ENCODE results near the gene PIGP.
"Not testable (repeated sequence)": the region's sequence is repeated elsewhere in the genome, so short reads cannot be mapped to it uniquely, and the experiment has no call there.

PIGP gene

DNA sequence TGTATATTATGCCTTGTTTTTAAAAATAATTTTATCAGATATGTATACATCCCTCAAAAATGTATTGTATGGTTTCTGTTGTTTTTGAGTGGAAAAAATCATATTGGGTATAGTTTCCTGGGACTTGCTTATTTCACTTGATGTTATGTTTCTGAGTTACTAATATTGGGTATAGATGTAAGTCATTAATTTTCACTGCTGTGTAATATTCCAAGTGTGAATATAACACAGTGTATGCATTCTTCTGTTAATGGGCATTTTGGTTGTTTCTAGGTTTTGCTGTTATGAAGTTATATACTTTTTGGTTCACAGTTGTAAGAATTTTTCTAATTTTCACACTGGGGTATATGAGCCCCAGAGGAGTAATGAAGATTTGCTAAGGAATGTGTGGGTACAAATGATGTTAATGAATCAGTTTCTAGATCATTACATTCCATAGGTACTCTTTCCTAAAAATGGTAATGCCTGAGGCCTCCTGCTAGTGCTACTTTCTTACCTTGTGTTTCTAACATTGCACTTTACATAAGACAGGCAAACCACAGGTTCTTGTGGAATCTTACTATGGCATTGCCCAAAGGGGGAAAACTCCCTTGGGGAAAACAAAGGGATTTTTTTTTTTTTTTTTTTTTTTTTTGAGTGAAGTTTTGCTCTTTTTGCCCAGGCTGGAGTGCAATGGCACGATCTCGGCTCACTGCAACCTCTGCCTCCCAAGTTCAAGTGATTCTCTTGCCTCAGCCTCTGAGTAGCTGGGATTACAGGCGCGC lies 3.4 kb upstream of the PIGP start:
- DNase-seq (ENCODE audit: low spot score), result no peak

DNA sequence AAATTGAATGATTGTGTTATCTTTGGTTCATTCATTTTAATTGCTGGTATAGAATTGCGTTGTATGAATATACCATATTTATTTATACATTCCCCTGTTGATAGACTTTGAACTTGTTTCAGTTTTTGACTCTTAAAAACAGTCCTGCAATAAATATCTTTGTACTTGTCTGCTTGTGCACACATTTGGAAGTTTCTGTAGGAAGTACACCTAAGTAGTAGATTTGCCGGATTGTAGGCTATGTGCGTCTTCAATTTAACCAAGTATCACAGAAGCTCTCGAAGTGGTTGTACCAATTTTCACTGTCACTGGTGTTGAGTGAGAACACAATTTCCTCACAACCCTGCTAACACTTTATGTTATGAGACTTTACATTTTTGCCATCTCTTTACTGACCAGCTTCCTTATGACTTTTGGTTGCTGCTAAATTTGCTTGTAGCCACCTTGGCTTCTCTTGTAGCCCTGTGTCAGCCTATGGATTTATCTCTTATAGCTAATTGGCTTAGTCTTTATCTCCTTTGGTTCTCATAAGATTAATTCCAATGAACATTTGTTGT lies 2.4 kb upstream of the PIGP start:
- DNase-seq (ENCODE audit: low spot score), result no peak

DNA sequence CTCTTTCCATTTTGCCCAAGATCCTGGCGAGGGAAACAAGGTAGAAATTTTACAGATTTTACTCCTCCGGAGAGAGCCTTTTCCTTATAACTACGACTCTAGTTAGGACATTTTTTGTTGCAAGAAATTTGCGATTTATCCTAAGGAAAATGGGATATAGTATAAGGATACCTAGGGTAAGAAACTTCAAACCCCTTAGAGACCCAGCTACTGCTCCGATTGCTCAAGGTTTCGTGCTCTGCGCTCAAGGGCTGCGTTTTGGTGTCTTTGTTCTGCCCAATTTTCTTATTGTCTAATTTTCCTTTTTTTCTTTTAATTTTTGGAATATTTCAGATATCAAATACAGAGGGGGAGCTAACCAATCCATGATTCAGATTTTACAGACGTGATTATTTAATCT lies 1.7 kb upstream of the PIGP start:
- DNase-seq (ENCODE audit: low spot score), result no peak

DNA sequence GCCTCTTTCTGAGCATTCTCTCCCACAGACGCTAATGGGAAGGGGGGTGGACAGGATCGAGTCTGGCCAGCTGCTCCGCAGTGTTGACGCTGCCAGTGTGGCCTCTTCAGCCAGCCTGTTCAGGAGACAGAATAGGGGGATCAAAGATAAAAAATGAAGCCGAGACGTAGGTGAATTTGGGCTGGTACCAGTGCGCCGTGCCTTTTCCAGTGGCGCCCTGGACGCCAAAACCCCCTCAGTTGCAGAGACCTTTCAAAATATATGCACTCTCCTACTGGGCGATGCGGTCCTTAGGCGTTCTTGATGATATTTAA lies 1.3 kb upstream of the PIGP start:
- peak; percentile 8 for DNase-seq (ENCODE audit: low spot score)

DNA sequence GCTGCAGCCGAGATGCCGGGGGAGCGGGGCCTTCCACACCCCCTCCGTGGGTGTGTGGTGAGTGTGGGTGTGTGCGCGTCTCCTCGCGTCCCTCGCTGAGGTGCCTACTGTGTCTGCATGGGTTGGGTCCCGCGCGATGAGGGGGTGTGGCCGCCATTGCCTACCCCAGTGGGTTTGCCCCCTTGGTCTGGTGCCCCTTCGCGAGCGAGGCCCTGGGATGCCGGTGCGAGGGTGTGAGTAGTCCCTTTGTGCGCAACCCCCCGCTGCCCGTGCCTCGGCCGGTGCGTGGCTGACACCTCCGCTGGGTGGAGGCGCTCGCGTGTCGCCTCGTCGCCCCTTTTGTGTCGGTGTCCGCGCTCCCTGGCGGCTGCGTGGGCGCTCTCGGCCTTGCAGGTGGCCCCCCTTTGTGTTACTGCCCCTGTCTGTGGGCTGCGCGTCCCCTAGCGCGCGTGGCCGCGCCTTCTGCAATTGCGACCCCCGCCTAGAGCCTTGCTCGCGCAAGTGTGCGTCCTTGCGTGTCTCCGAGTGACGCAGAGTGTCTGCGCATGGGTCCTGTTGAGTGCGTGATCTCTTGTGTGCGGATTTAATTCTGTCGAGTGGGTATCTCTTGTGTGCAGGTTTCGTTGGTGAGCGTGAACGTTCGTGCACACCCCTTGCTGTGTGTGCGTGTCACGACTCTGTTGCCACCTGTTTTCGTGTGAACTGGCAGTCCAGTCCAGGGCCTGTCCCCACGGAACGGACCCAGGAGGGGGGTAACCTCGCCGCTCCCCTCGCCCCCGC lies 736 bp upstream of the PIGP start:
- DNase-seq (ENCODE audit: low spot score), result peak; percentile 45

DNA sequence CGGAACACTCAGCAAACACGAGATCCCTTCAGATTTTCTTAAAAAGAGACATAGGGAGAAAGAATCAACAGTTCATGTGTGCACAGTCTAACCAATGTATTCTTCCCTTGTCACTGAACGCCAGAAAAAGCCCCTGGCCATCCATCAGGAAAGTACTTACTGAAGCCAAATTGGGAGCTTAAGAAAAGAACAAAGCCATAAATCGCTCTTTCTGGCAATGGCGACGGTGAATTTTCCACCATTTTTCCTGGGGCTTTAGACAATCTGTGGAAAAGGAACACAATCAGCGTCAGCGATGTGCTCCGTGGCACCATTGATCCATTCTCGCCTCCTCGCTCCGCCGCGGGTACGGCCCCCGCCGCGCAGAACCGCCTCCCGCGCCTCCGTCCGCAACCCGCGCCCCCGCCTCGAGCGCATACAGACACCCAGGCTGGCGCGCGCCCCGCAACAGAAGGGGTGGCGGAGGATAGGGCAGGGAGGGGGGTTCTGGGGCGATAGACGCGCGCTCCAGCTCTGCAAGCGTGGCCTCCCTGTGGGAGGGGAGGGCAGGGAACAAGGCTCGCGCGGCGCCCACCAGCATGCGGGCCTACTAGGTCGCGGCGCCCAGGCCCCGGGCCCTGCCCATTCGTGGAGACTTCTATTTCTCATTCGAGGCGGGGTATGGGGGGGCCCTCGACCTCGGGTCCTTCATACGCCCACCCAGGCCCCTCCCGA lies 440 bp downstream of the PIGP start:
- no peak for DNase-seq (ENCODE audit: low spot score)

DNA sequence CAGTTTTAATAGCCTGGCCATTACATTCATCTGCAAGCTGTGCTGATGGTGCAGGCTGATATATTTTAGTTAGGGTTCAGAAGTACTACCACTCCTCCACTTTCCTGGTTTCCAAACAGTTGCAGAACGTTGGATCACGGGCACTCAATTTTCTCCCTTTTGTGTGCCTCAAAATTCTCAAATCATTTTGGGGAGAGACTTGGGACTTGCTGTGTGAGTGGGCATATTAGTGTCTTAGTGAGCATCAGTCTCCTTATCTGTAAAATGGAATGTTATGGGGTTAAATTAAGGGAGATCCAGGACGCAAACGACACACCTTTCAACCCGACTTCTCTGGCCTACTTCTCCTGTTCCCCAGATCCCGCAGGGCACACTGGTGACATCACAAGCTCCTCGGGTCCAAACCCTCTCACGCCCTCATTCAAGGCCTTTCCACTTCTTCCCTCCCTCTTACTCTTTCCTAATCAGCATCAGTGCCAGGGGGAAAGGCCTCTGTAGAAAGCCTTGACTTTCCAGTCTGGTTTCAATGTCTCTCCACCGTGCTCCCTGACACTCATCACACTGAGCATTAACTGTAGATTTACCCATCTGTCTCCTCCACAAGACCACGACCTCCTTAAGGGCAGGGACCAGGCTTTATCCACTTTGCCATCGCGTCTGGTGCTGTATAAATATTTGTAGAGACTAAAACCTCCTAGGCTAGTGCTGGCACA lies 1.2 kb downstream of the PIGP start:
- peak; percentile 51 for DNase-seq (ENCODE audit: low spot score)

DNA sequence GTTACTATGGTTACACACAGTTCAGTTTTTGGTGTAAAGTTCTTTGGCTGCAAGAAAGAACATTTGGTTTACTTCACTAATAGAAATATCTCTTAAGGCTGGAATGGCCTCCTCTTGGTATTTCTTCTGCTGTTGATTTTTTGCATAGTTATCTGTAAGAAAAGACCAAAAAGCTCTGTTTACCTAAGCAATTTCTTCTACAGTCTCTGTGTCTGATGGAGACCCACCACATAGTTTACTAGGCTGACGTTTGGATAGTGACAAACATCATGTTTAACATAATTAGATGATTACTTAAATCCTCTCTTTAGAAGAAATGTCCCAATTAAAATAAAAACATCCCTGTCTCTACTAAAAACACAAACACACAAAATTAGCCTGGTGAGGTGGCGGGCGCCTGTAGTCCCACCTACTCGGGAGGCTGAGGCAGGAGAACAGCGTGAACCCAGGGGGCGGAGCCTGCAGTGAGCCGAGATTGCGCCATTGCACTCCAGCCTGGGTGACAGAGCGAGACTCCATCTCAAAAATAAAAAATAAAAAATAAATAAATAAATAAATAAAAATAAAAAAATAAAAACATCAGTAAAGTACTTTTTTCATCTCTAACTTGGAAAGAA lies 7.2 kb downstream of the PIGP start:
- DNase-seq (ENCODE audit: low spot score), result no peak

DNA sequence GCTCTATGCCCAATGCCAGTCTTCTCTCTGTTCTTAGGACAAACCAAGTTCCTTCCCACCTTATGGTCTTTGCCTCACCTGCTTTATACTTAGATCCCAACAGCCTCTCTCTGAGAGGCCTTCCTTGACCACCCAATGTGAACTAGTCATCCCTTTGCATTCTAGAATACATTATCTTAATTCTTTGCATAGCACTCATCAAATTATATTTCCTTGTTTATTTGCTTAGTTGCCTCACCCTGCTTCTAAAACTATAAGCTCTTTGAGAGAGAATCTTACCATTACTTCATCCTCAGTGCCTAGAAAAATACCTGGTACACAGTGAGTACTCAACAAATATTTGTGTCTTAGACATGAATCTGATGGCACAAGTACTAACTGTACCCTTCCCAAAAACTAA lies 8.0 kb downstream of the PIGP start:
- DNase-seq (ENCODE audit: low spot score), result no peak

DNA sequence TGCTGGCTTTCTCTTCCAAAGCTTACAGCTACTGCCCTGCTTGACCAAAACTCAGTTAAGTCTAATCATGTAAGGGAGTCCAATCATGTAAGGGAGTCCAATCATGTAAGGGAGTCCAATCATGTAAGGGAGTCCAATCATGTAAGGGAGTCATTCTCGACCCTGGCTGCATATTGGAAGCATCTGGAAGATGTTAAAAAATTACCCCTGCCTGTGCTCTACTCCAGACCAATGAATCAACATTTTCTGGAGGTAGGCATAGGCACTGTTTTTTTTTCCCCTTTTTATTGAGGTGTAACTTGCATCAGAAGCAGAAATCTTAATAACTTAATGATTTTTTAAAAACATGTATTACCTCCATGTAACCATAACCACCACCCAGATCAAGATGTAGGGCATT lies 9.4 kb downstream of the PIGP start:
- DNase-seq (ENCODE audit: low spot score), result no peak

DNA sequence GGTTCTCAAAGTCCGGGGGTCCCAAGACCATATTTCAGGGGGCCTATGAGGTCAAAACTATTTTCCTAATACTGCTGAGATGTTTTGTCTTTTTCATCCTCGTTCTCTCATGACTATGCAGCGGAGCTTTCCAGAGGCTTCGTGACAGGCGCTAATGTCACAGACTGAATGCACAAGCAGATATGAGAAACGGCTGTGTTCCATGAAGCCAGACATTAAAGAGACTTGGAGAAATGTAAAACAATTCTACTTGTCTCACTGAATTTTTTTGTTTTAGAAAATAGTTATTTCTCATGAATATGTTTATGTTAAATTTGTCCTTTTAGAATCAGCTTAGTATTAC lies 10.3 kb downstream of the PIGP start:
- no peak for DNase-seq (ENCODE audit: low spot score)

DNA sequence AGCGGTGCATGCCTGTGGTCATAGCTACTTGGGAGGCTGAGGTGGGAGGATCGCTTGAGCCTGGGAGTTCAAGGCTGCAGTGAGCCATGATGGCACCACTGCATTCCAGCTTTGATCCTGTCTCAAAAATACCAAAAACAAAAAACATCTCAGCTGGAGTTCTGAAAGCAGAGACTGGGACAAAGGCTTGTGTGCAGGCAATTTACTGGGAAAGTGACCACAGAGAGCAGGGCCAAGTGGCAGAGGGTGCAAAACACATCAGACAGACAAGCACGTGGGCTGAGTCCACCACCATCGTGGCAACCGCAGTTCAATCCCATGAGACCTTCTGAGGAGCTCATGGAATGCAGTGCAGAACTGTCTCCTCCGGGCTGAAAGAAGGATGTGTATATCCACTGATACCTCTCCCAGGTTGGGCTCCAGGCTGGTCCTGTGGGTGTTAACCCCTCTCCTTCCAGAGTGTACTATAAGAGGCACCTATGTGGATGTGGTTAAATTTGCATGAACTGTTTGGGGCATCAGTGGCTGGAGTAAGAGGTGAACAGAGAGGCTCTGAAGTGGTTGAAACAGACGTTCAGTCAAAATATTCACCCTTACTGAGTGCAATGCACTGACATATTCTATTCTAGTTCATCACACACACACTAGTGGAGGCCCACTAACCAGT lies 10.8 kb downstream of the PIGP start:
- DNase-seq (ENCODE audit: low spot score), result no peak

DNA sequence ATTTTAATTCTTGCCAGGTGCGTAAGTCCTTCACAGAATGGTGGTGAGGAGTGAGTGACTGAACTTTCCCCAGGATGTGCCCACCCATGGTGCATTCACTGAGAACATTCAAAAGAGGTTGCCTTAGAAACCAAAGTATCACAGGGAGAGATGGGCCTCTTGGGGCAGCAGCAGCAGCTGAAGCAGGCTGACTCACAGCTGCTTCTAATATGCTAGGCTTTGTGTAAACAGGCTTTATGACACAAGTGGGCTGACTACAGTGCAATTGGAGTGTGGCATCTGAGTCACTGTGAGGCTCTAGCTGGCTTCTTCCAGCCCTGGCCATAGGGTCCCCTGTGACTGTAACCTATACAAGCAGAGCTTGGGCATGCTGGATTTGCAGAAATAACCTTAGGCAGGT lies 12.6 kb downstream of the PIGP start:
- DNase-seq (ENCODE audit: low spot score), result peak; percentile 94

DNA sequence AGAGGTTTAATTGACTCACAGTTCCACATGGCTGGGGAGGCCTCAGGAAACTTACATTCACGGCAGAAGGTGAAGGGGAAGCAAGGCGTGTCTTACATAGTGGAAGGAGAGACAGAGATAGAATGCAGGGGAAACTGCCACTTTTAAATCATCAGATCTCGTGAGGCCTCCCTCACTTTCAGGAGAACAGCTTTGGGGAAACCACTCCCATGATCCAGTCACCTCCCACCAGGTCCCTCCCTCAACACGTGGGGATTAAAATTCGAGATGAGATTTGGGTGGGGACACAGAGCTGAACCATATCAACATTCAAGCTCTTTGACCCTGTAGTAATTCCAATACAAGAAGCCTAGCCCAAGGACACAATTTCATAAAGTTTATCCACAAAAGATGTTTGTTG lies 13.7 kb downstream of the PIGP start:
- no peak for DNase-seq (ENCODE audit: low spot score)

DNA sequence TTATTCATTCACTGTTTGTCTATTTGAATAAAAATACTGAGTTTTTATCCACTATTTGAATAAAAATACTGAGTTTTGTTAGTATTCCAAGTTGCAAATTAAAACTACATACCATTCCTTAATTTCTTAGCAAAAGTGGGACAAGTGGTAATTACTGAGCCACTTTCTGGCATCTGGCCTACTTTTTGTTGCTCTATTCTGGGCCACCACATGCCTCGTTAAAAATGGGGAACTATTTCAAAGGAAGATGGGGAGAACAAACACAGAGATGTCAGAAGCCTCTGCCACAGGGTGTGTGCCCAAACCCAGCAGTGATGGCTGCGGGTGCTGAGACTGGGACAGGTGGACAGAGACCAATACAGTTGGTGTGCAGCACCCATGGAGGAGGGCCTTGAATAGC lies 14.6 kb downstream of the PIGP start:
- DNase-seq (ENCODE audit: low spot score), result no peak

DNA sequence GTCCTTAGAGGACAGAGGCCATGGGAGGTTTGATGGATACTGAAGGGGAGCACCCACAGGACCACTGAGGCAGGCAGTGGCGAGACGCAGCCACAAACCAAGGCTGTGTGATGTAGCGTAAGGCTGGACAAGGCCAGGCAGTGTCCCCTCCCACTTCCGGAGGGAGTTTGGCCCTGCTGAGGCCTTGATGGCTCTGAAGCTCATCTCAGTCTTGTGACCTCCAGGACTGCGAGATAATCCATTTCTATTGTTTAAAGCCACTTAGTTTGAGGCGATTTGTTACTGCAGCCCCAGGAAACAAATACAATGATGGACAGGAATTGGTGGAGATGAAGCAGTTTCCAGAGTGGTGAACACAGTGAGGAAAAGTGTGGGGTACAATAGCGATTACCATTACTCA lies 15.3 kb downstream of the PIGP start:
- DNase-seq (ENCODE audit: low spot score), result no peak

DNA sequence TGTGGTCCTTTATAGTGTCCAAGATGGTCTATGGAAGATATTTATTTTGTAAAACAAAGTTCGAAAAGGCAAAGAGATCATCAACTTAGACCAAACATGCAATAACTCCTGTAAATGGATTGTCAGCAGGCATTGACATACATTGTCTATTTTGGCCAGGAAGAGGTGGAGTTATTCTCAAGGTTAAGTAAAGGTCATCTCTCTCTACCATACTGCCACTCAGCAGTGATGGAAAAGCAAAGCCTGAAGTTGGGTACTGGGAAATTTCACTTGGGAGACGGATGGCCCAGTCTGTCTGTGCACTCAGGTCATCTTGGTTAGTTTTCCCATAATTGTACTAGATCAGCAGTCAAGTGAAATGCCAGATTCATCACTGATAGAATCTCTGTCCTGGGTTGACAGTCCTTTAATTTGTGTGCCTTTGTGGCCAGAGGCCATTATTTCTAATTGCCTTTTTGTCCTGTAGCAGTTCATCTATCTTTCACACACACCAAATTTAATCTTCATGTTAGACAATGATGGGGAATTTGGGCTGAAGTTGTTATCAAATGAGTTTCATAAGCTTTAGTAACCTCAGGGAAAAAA lies 17.5 kb downstream of the PIGP start:
- no peak for DNase-seq (ENCODE audit: low spot score)

DNA sequence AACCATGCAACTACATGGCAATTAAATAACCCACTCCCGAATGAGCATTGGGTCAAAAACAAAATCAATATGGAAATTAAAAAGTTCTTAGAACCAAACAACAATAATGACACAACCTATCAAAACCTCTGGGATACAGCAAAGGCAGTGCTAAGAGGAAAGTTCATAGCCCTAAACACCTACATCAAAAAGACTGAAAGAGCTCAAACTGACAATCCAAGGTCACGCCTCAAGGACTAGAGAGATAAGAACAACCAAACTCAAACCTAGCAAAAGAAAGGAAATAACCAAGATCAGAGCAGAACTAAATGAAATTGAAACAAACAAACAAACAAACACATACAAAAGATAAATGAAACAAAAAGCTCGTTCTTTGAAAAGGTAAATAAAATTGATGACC lies 23.1 kb downstream of the PIGP start:
- DNase-seq (ENCODE audit: low spot score), result not testable (repeated sequence)

DNA sequence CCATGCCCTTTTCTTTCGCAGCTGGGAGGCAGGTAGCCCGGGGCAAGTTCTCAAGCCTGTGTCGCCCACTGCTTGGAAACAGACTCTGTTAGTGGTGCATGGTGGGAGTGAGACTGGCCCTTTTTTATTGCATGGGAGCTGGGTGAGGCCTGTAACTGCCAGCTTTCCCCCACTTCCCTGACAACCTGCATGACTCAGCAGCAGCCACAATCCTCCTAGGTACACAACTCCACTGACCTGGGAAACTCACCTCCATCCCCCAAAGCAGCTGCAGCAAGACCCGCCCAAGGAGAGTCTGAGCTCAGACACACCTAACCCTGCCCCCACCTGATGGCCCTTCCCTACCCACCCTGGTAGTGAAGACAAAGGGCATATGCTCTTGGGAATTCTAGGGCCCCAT lies 25.8 kb downstream of the PIGP start:
- peak; percentile 73 for DNase-seq (ENCODE audit: low spot score)

DNA sequence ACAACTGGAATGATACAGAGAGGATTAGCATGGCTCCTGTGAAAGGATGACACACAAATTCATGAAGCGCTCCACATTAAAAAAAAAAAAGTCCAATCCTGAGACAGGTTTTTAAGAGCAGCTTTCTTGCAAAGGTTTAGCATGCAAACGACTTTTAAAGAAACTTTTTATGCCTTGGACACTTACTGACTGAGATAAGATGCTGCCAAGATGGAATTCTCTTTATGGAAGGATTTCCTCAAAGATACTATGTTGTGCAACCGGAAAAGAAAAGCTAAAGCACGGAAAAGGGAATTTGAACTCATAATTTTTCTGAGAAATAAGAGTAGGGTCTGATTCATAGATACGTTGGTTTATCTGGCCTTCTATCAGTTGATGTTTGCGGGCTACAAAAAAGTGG lies 27.3 kb downstream of the PIGP start:
- no peak for DNase-seq (ENCODE audit: low spot score)

DNA sequence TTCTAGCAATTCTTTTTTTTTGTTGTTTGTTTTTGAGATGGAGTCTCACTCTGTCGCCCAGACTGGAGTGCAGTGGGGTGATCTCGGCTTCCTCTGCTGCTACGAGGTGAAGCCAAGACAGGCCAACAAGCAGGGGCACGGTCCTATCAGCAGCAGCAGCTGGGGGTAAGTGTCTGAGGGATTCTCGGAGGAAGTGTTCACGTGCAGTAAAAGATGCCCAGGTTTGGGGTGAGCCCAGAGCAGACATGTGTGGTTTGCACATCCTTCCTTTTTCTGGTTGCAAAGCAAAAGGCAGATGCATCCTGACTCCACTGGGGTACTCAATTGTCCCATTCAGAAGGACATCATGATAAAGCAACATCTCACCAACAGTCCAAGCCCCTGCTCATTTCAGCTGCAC lies 27.7 kb downstream of the PIGP start:
- DNase-seq (ENCODE audit: low spot score), result no peak

All from kidney tubule cell (primary cell).